Activated naive CD4-positive, alpha-beta T cell treated with anti-CD3 and anti-CD28 coated beads, Interleukin-2, amount 10 ng/mL, durations not matched to agents 7 days and 5 days (primary cell): Measurements from ENCODE around the gene RNF10.
"Not testable (repeated sequence)": the region's sequence is repeated elsewhere in the genome, so short reads cannot be mapped to it uniquely, and the experiment has no call there.

Experiments
- CTCF ChIA-PET: fragments of 350-600 bp; sonication (Branson Sonifier 250); formaldehyde crosslinking; loops from one replicate; lab custom pipeline; 2021; ENCODE audit warnings: antibody characterized with exemption; lab: Charles Lee
- DNase-seq: peaks from one replicate; pipeline ENCODE4 v3.0.0-alpha.2; 2020
- H3K27ac Mint-ChIP-seq: one replicate; pipeline ENCODE4 v1.8.0; 2021; ENCODE audit warnings: mild to moderate bottlenecking, moderate library complexity, mixed read lengths
- H3K27me3 Mint-ChIP-seq: one replicate; pipeline ENCODE4 v1.8.0; 2021; ENCODE audit warnings: mild to moderate bottlenecking, mixed read lengths
- H3K36me3 Mint-ChIP-seq: one replicate; pipeline ENCODE4 v1.8.0; 2021; ENCODE audit warnings: mixed read lengths
- H3K4me1 Mint-ChIP-seq: one replicate; pipeline ENCODE4 v1.8.0; 2021; ENCODE audit warnings: mixed read lengths
- H3K4me3 Mint-ChIP-seq: one replicate; pipeline ENCODE4 v1.8.0; 2021; ENCODE audit warnings: mild to moderate bottlenecking, moderate library complexity, mixed read lengths
- H3K9me3 Mint-ChIP-seq: one replicate; pipeline ENCODE4 v1.8.0; 2021; ENCODE audit warnings: mixed read lengths

RNF10 gene

GRCh38 chr12:120534203-120534702, at the start of gene RNF10:
RNF10 (plus strand) TSS chr12:120534356; CDS start chr12:120534812, 456 bp downstream.
- Mint-ChIP-seq H3K36me3 (peaks cover 31% of the 10 kb centered on the region), H3K9me3 (no peaks in the 10 kb centered on the region), H3K27ac (peak within 1 kb of the TSS; percentile 95), H3K27me3 (no peaks in the 10 kb centered on the region), H3K4me3 (peak within 1 kb of the TSS; percentile 93), H3K4me1 (peaks cover 63% of the 10 kb centered on the region)
- peak; percentile 82 for DNase-seq
- CTCF ChIA-PET: no interaction called here

GRCh38 chr12:120485961-120486881, 47.9 kb upstream of the RNF10 start:
- Mint-ChIP-seq H3K4me1 (no peaks in the 10 kb centered on the region), H3K27me3 (no peaks in the 10 kb centered on the region), H3K27ac (no peak overlapping the region), H3K4me3 (no peak overlapping the region), H3K9me3 (no peaks in the 10 kb centered on the region), H3K36me3 (peaks cover 2% of the 10 kb centered on the region)
- DNase-seq: no peak
- CTCF ChIA-PET: interaction anchor here (1.4 kb wide), 1 partner anchor 16 kb away, joined by 6 read pairs; the partner anchor contains the start of gene SRSF9

GRCh38 chr12:120487552-120487951, 46.6 kb upstream of the RNF10 start:
- H3K9me3 Mint-ChIP-seq, H3K27me3 Mint-ChIP-seq, H3K27ac Mint-ChIP-seq, H3K36me3 Mint-ChIP-seq, H3K4me3 Mint-ChIP-seq, DNase-seq, H3K4me1 Mint-ChIP-seq, CTCF ChIA-PET: not testable (repeated sequence)

- Mint-ChIP-seq H3K27me3 (no peaks in the 10 kb centered on the region), H3K9me3 (no peaks in the 10 kb centered on the region), H3K4me1 (no peaks in the 10 kb centered on the region), H3K4me3 (no peak overlapping the region), H3K36me3 (peaks cover 2% of the 10 kb centered on the region), H3K27ac (no peak overlapping the region)
- CTCF ChIA-PET: interaction anchor here (0.9 kb wide), 1 partner anchor 19 kb away, joined by 3 read pairs; the partner anchor contains the start of gene SRSF9
- DNase-seq: no peak
Measured at GRCh38 chr12:120488057-120488640, 46.0 kb upstream of the RNF10 start.

- no peak overlapping the region for H3K27ac Mint-ChIP-seq
- no peak overlapping the region for H3K4me3 Mint-ChIP-seq
- no peaks in the 10 kb centered on the region for H3K4me1 Mint-ChIP-seq
- no peaks in the 10 kb centered on the region for H3K9me3 Mint-ChIP-seq
- no peak for DNase-seq
- H3K27me3 Mint-ChIP-seq: no peaks in the 10 kb centered on the region
- peaks cover 2% of the 10 kb centered on the region for H3K36me3 Mint-ChIP-seq
- CTCF ChIA-PET: no interaction called here
Measured at GRCh38 chr12:120489018-120489417, 45.1 kb upstream of the RNF10 start.

- Mint-ChIP-seq H3K36me3 (peaks cover 2% of the 10 kb centered on the region), H3K4me1 (peaks cover 9% of the 10 kb centered on the region), H3K27ac (no peak overlapping the region), H3K9me3 (no peaks in the 10 kb centered on the region), H3K4me3 (no peak overlapping the region), H3K27me3 (no peaks in the 10 kb centered on the region)
- no peak for DNase-seq
- CTCF ChIA-PET: no interaction called here
Measured at GRCh38 chr12:120490325-120490724, 43.8 kb upstream of the RNF10 start.

GRCh38 chr12:120490833-120491512, 43.2 kb upstream of the RNF10 start:
- Mint-ChIP-seq H3K9me3 (no peaks in the 10 kb centered on the region), H3K4me3 (no peak overlapping the region), H3K27me3 (no peaks in the 10 kb centered on the region), H3K36me3 (peaks cover 2% of the 10 kb centered on the region), H3K4me1 (peaks cover 13% of the 10 kb centered on the region), H3K27ac (no peak overlapping the region)
- no peak for DNase-seq
- CTCF ChIA-PET: interaction anchor here (0.7 kb wide), 1 partner anchor 21 kb away, joined by 3 read pairs; no protein-coding TSS in a partner anchor

- CTCF ChIA-PET: interaction anchor here (1.2 kb wide), 2 partner anchors 25 to 193 kb away, joined by 3 read pairs; partner anchors contain the start of gene SIRT4
- no peaks in the 10 kb centered on the region for H3K27me3 Mint-ChIP-seq
- peaks cover 40% of the 10 kb centered on the region for H3K4me1 Mint-ChIP-seq
- no peak for DNase-seq
- H3K4me3 Mint-ChIP-seq: peak overlapping the region; percentile 93
- no peaks in the 10 kb centered on the region for H3K9me3 Mint-ChIP-seq
- H3K27ac Mint-ChIP-seq: peak overlapping the region; percentile 76
- peaks cover 29% of the 10 kb centered on the region for H3K36me3 Mint-ChIP-seq
Measured at GRCh38 chr12:120495186-120495730, 38.9 kb upstream of the RNF10 start.

GRCh38 chr12:120495731-120496412, 38.3 kb upstream of the RNF10 start, which contains the start of gene DYNLL1:
DYNLL1 (plus strand) TSS chr12:120496113; CDS start chr12:120496422, 309 bp downstream.
- Mint-ChIP-seq H3K36me3 (peaks cover 35% of the 10 kb centered on the region), H3K4me3 (peak within 1 kb of the TSS; percentile 93), H3K4me1 (peaks cover 45% of the 10 kb centered on the region), H3K27ac (peak within 1 kb of the TSS; percentile 86), H3K9me3 (no peaks in the 10 kb centered on the region), H3K27me3 (no peaks in the 10 kb centered on the region)
- DNase-seq: peak; percentile 97
- CTCF ChIA-PET: interaction anchor here (1.0 to 1.7 kb wide), 3 partner anchors 52 to 194 kb away, joined by 3 to 7 read pairs (median 4); partner anchors contain the start of gene SIRT4

GRCh38 chr12:120496413-120497340, 37.5 kb upstream of the RNF10 start:
- Mint-ChIP-seq H3K27me3 (no peaks in the 10 kb centered on the region), H3K9me3 (no peaks in the 10 kb centered on the region), H3K4me1 (peaks cover 46% of the 10 kb centered on the region), H3K27ac (peak overlapping the region; percentile 86), H3K36me3 (peaks cover 38% of the 10 kb centered on the region), H3K4me3 (peak overlapping the region; percentile 93)
- DNase-seq: peak; percentile 60
- CTCF ChIA-PET: interaction anchor here (0.6 to 1.7 kb wide), 6 partner anchors 9 to 208 kb away, joined by 3 to 7 read pairs (median 3); partner anchors contain the start of gene COQ5

- no peaks in the 10 kb centered on the region for H3K9me3 Mint-ChIP-seq
- no peak for DNase-seq
- CTCF ChIA-PET: interaction anchor here (0.6 to 1.7 kb wide), 3 partner anchors 31 to 207 kb away, joined by 3 to 7 read pairs (median 3); partner anchors contain the start of gene COQ5
- peaks cover 39% of the 10 kb centered on the region for H3K36me3 Mint-ChIP-seq
- peaks cover 46% of the 10 kb centered on the region for H3K4me1 Mint-ChIP-seq
- H3K4me3 Mint-ChIP-seq: peak overlapping the region; percentile 93
- peak overlapping the region; percentile 34 for H3K27ac Mint-ChIP-seq
- no peaks in the 10 kb centered on the region for H3K27me3 Mint-ChIP-seq
Measured at GRCh38 chr12:120497524-120498150, 36.5 kb upstream of the RNF10 start.
